Aorta (tissue), 5 donors: ENCODE measurements around the gene ZFAND2B. TPM values are rescaled to one million over a fixed set of nuclear protein-coding genes. Genes with fewer than 3 reads are reported as not detected.

Experiments
- ATAC-seq: fragments of 200-7000 bp; cut with Tn5 transposase; one replicate; pipeline ENCODE4 v1.9.1; 2022; ENCODE audit warnings: moderate library complexity; ENCODE audit not compliant: low FRiP score
- DNase-seq, 2 donors: peaks; one replicate each; pipeline ENCODE4 v3.0.0-alpha.2; 2020
- H3K27ac ChIP-seq, 2 donors: one replicate each; pipeline ENCODE4 v1.5.1; 2013; ENCODE audit warnings: low read length in 2 of 2, mild to moderate bottlenecking in 2 of 2, moderate library complexity in 2 of 2, control low read depth in 1 of 2, inconsistent platforms in 1 of 2, low read depth in 1 of 2
- H3K27me3 ChIP-seq, 2 donors: one replicate each; pipeline ENCODE4 v1.6.1; 2013; ENCODE audit warnings: control low read depth in 1 of 2, low read length in 1 of 2, mild to moderate bottlenecking in 1 of 2, moderate library complexity in 1 of 2; ENCODE audit not compliant: insufficient read depth in 2 of 2, control insufficient read depth in 1 of 2
- H3K36me3 ChIP-seq, 2 donors: one replicate each; pipeline ENCODE4 v1.6.1; 2013; ENCODE audit warnings: control low read depth in 1 of 2, low read length in 1 of 2, mild to moderate bottlenecking in 1 of 2; ENCODE audit not compliant: insufficient read depth in 2 of 2, control insufficient read depth in 1 of 2
- H3K4me1 ChIP-seq, 2 donors: one replicate each; pipeline ENCODE4 v1.6.1; 2013; ENCODE audit warnings: low read length in 2 of 2, control low read depth in 1 of 2, mild to moderate bottlenecking in 1 of 2, moderate library complexity in 1 of 2; ENCODE audit not compliant: insufficient read depth in 2 of 2, control insufficient read depth in 1 of 2
- H3K4me3 ChIP-seq, 2 donors: one replicate each; pipeline ENCODE4 v1.5.1; 2013; ENCODE audit warnings: low read length in 2 of 2, control low read depth in 1 of 2, mild to moderate bottlenecking in 1 of 2
- H3K9me3 ChIP-seq: one replicate; pipeline ENCODE4 v1.6.1; 2013; ENCODE audit warnings: mild to moderate bottlenecking, low read length; ENCODE audit not compliant: control insufficient read depth
- WGBS, 2 donors: extraction: QIAGEN DNeasy Blood & Tissue Kit; methylation state at CpG; one replicate each; pipeline ENCODE4 v1.1.7; 2013; 5-methylcytosine and 5-hydroxymethylcytosine counted together
- intact Hi-C, 2 donors: fragments of 100-400 bp; cut with DNase I; formaldehyde crosslinking; loops; one replicate each; pipeline versions ENCODE4 v1.14.2 to v1.15.0; 2022
- polyA plus RNA-seq, 2 donors: library from polyadenylated mRNA; stranded (reverse); fragments of 200-250 nt; gene quantifications; one replicate each; pipeline ENCODE4 v1.2.3, GENCODE V29; 2013
- total RNA-seq, 2 donors: library from RNA; stranded (reverse); fragmentation: NEBNext Ultra II Directional; extraction: Animal tissue kit (Norgen Biotek cat#: 25700); gene quantifications; one replicate each; pipeline ENCODE4 v1.2.1, GENCODE V29; 2021
- donor health status: healthy with polysubstance abuse.
- donor health status: Bipolar disorder and iron deficiency.
- donor health status: DM: no; HTN: no; CAD: no.
- donor health status: DM: no; HTN: no; CAD: no.
- donor health status: DM: yes; HTN: yes; CAD: no.

Gene ZFAND2B
- total and polyA plus RNA-seq, 4 donors: 30.2 to 73.4 (median 42.1) TPM

GRCh38 chr2:219163156-219163555 lies 43.4 kb upstream of the ZFAND2B start:
- 95 to 96% methylated on average over 6 of the region's 6 CpGs for WGBS, 2 donors
- Histone ChIP-seq H3K27ac (no peak overlapping the region), H3K4me3 (no peak overlapping the region), H3K9me3 (no peaks in the 10 kb centered on the region), H3K36me3 (peaks cover 0 to under 1% of the 10 kb centered on the region in 2 donors), H3K4me1 (no peaks in the 10 kb centered on the region), H3K27me3 (no peaks in the 10 kb centered on the region)
- DNase-seq: no peak
- no peak for ATAC-seq
- intact Hi-C loops: loop anchor here in 1 of 2 donors (10.0 kb wide), 1 partner anchor 372 kb away; no protein-coding TSS in a partner anchor

GRCh38 chr2:219165058-219165911 lies 41.3 kb upstream of the ZFAND2B start:
- Histone ChIP-seq H3K36me3 (no peaks in the 10 kb centered on the region), H3K27ac (no peak overlapping the region), H3K9me3 (no peaks in the 10 kb centered on the region), H3K4me1 (no peaks in the 10 kb centered on the region), H3K27me3 (no peaks in the 10 kb centered on the region), H3K4me3 (no peak overlapping the region)
- intact Hi-C loops: loop anchor here in 1 of 2 donors (10.0 kb wide), 1 partner anchor 370 kb away; no protein-coding TSS in a partner anchor
- DNase-seq (no peak), ATAC-seq (no peak)
- WGBS, 2 donors: 89 to 90% methylated on average over 10 of the region's 10 CpGs

- Histone ChIP-seq H3K9me3 (no peaks in the 10 kb centered on the region), H3K4me1 (no peaks in the 10 kb centered on the region), H3K27ac (no peak overlapping the region), H3K27me3 (no peaks in the 10 kb centered on the region), H3K36me3 (no peaks in the 10 kb centered on the region), H3K4me3 (no peak overlapping the region)
- ATAC-seq: no peak
- DNase-seq: no peak
- intact Hi-C loops: loop anchor here in 1 of 2 donors (10.0 kb wide), 1 partner anchor 367 kb away; no protein-coding TSS in a partner anchor
- WGBS, 2 donors: 72 to 74% methylated on average over 5 of the region's 5 CpGs
These were observed 38.6 kb upstream of the ZFAND2B start for GRCh38 chr2:219167997-219168396.

DNA sequence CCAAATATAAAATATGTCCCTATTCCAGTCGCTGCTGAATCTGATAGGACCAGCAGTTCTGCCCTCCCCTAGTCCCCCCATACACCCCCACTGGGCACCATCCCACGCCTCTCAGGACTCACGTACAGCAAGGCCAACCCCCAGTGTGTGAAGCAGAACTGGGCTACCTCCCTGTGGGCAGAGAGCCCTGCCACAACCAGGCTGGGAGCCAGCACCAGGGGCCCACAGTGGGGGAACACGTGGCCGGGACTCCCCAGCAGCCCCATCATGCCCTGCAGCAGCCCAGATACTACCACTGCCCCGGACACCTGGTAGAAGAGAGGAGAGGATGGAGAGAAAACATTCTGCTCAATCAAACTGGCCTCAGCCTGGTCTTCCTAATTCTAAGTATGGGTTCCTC lies 38.1 kb upstream of the ZFAND2B start:
- ATAC-seq (no peak), DNase-seq (no peak)
- 38 to 42% methylated on average over 6 of the region's 6 CpGs for WGBS, 2 donors
- Histone ChIP-seq H3K9me3 (no peaks in the 10 kb centered on the region), H3K36me3 (no peaks in the 10 kb centered on the region), H3K4me3 (no peak overlapping the region), H3K27ac (no peak overlapping the region), H3K4me1 (no peaks in the 10 kb centered on the region), H3K27me3 (no peaks in the 10 kb centered on the region)
- intact Hi-C loops: loop anchor here in 1 of 2 donors (10.0 kb wide), 1 partner anchor 366 kb away; no protein-coding TSS in a partner anchor

DNA sequence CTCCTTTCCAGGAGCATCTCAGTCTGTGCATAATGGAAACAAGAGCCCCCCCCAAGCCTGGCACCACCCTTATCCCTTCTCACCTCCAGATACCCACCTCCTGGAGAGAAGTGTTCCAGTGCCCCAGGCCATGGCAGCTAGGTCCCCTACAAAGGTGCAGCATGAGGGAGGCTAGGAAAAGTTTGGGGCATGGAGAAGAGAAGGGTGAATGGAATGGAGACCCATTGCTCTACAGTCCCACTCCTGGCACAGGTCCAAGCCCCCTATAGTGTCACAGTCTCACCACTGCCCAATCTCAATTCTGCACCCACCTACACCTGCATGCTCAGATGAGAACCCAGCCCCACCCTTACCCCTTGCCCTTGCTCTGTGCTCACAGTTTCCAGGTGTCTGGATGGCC lies 37.6 kb upstream of the ZFAND2B start:
- H3K27me3 ChIP-seq: no peaks in the 10 kb centered on the region
- no peak for DNase-seq
- no peaks in the 10 kb centered on the region for H3K9me3 ChIP-seq
- H3K27ac ChIP-seq: no peak overlapping the region
- H3K4me1 ChIP-seq: no peaks in the 10 kb centered on the region
- H3K4me3 ChIP-seq: no peak overlapping the region
- intact Hi-C loops: loop anchor here in 1 of 2 donors (10.0 kb wide), 1 partner anchor 366 kb away; no protein-coding TSS in a partner anchor
- H3K36me3 ChIP-seq: no peaks in the 10 kb centered on the region
- no peak for ATAC-seq

- no peak within 1 kb of the TSS for H3K4me3 ChIP-seq
- no peak within 1 kb of the TSS for H3K27ac ChIP-seq
- ATAC-seq (no peak), DNase-seq (no peak)
- intact Hi-C loops: loop anchor here (5.0 to 10.0 kb wide), 3 partner anchors 127 to 365 kb away; partner anchors contain the start of gene DNPEP (in 1 of the 2)
- no peaks in the 10 kb centered on the region for H3K9me3 ChIP-seq
- no peaks in the 10 kb centered on the region for H3K4me1 ChIP-seq
- H3K27me3 ChIP-seq: no peaks in the 10 kb centered on the region
- 89 to 90% methylated on average over 10 of the region's 10 CpGs for WGBS, 2 donors
- H3K36me3 ChIP-seq: peaks cover 0 to 4% of the 10 kb centered on the region in 2 donors
These were observed 36.5 kb upstream of the ZFAND2B start, which contains the start of gene SLC23A3 for GRCh38 chr2:219169930-219170654. TSS of gene SLC23A3 (minus strand) at chr2:219170029. CDS start at chr2:219169984, 45 bp downstream.

- Histone ChIP-seq H3K4me3 (no peak overlapping the region), H3K9me3 (no peaks in the 10 kb centered on the region), H3K27ac (peak overlapping the region; percentile 11 to 72), H3K4me1 (no peaks in the 10 kb centered on the region), H3K27me3 (no peaks in the 10 kb centered on the region), H3K36me3 (peaks cover 0 to 4% of the 10 kb centered on the region in 2 donors)
- peak in 1 of 2 donors; percentile 64 for DNase-seq
- ATAC-seq: peak; percentile 81
- intact Hi-C loops: loop anchor here in 1 of 2 donors (5.0 to 10.0 kb wide), 2 partner anchors 126 to 214 kb away; partner anchors contain the start of gene DNPEP
- 18 to 21% methylated on average over 6 of the region's 6 CpGs for WGBS, 2 donors
These were observed 35.3 kb upstream of the ZFAND2B start for GRCh38 chr2:219171231-219171651.
